ENCODE data around the gene CABCOCO1. TPM values are rescaled to one million over a fixed set of nuclear protein-coding genes. Genes with fewer than 3 reads are reported as not detected.

Gene CABCOCO1
- total and polyA plus RNA-seq, 11 donors: 0.19 to 1.5 (median 1.1) TPM; not detected in 8

DNA sequence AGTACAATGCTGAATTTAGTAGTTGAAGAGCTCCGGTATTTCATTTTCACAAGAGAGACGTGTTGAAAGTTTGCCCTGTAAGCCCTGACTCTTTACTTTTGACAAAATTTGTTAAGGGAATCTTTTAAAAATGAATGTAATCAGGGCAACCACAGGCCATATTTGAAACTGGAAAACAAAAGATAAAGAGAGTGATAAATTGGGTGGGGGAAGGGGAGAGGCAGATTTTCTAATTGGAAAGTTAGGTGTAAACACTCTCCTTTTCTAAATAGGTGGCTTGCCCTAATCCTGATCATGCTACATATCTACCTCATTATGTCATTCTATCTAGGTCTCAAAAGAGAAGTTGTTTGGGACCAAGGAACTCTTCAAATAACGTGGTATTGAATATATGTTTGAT lies 90.7 kb downstream of the CABCOCO1 start:
- Histone ChIP-seq H3K36me3 (no peaks in the 10 kb centered on the region), H3K9me3 (no peaks in the 10 kb centered on the region), H3K27me3 (no peaks in the 10 kb centered on the region), H3K4me1 (peaks cover 0 to 18% (median 0%) of the 10 kb centered on the region in 12 donors), H3K27ac (no peak overlapping the region), H3K4me3 (no peak overlapping the region)
- intact Hi-C loops (cut with DNase I): loop anchor here in 4 of 10 donors (5.0 to 10.0 kb wide), 5 partner anchors 81 to 494 kb away; no protein-coding TSS in a partner anchor
- TF ChIP-seq POLR2A (IDR thresholded peaks at IDR 0.05): no peak
- TF ChIP-seq, protein P1, sequence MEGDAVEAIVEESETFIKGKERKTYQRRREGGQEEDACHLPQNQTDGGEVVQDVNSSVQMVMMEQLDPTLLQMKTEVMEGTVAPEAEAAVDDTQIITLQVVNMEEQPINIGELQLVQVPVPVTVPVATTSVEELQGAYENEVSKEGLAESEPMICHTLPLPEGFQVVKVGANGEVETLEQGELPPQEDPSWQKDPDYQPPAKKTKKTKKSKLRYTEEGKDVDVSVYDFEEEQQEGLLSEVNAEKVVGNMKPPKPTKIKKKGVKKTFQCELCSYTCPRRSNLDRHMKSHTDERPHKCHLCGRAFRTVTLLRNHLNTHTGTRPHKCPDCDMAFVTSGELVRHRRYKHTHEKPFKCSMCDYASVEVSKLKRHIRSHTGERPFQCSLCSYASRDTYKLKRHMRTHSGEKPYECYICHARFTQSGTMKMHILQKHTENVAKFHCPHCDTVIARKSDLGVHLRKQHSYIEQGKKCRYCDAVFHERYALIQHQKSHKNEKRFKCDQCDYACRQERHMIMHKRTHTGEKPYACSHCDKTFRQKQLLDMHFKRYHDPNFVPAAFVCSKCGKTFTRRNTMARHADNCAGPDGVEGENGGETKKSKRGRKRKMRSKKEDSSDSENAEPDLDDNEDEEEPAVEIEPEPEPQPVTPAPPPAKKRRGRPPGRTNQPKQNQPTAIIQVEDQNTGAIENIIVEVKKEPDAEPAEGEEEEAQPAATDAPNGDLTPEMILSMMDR (IDR thresholded peaks at IDR 0.05): no peak
- DNase-seq (no peak), ATAC-seq (no peak)
- 86 to 89% (median 87%) methylated on average over 3 of the region's 3 CpGs for WGBS, 4 donors

DNA sequence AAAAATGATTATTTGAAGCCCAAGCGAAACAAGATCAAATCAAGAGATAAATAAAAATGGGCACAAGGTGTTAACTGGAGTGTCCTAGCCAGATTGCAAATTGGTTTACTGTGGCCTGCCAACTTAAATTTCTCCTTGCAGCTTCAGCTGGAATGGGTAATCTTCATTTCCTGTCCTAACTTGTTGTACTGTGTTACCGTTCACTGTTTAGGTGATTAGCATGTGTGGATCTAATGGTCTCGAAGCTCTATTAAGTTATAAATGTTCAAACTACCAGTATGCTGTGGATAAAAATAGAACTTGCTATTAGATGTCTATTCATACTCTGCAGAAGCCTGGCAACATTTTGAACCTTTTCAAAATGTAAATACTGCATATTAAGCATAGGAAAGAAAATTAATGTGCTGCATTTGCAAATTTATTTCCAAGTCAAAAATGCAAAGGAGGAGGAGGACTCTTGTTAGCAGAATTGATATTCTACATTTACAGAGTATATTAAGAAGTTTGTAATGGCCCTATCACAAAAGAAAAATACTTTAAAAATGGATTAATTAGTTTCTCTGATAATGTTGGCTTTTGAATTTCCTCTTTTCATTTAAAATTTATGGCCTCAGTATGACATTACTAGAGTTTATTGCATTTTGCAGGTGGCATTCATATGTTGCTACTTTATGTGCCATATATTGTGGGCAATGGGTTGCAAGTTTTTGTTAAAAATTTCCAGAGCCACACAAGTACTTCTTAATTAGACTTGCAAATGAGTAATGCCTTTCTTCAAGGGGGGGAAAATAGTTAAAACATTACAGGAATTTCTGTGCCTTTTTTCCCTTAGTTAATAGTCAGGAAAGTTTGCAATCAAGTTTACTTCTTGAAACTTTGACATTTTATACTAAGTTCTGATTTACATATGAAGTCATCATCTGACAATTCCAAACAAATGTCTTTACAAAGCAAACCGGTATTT lies 92.1 kb downstream of the CABCOCO1 start:
- intact Hi-C loops (cut with DNase I): loop anchor here in 4 of 10 donors (5.0 to 10.0 kb wide), 5 partner anchors 80 to 492 kb away; no protein-coding TSS in a partner anchor

DNA sequence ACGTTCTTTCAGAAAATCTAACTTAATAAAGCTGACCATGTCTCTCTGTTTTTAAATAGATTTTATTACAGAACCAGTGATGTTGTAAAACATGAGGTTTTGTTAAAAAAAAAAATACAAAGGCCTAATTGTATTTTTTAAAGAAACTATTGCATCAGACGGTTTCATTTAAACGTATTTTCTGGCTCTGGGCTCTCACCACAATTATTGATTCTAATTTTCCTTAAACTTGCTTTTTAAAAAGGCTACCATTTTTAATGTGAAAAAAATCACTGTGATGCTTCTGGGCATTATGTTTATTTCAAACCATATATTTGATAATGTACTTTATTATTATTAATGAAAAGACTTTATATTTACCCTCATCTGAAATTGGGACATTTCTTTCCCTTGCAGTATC lies 94.3 kb downstream of the CABCOCO1 start:
- ATAC-seq (no peak), DNase-seq (no peak)
- Histone ChIP-seq H3K36me3 (no peaks in the 10 kb centered on the region), H3K4me3 (no peak overlapping the region), H3K27ac (no peak overlapping the region), H3K27me3 (no peaks in the 10 kb centered on the region), H3K9me3 (no peaks in the 10 kb centered on the region), H3K4me1 (peaks cover 0 to 9% (median 0%) of the 10 kb centered on the region in 12 donors)
- intact Hi-C loops (cut with DNase I): loop anchor here in 4 of 10 donors (10.0 kb wide), 4 partner anchors 78 to 488 kb away; no protein-coding TSS in a partner anchor
- TF ChIP-seq, protein P1 (IDR thresholded peaks at IDR 0.05): no peak
- no peak for TF ChIP-seq POLR2A (IDR thresholded peaks at IDR 0.05)
- WGBS, 4 donors: 69 to 86% (median 82%) methylated on average over 3 of the region's 3 CpGs

More for the DNA sequence above, 92.1 kb downstream of the CABCOCO1 start:
- DNase-seq: no peak
- Histone ChIP-seq H3K4me1 (peaks cover 0 to 18% (median 0%) of the 10 kb centered on the region in 12 donors), H3K9me3 (no peaks in the 10 kb centered on the region), H3K4me3 (no peak overlapping the region), H3K27ac (no peak overlapping the region), H3K36me3 (no peaks in the 10 kb centered on the region), H3K27me3 (no peaks in the 10 kb centered on the region)
- WGBS, 4 donors: 52 to 61% (median 58%) methylated on average over 4 of the region's 4 CpGs
- TF ChIP-seq, protein P1 (IDR thresholded peaks at IDR 0.05): no peak
- TF ChIP-seq POLR2A (IDR thresholded peaks at IDR 0.05): no peak
- no peak for ATAC-seq

All from heart left ventricle (tissue), 16 donors.